Stomach (tissue), 9 donors: ENCODE data around the gene NLRX1. TPM values are rescaled to one million over a fixed set of nuclear protein-coding genes. Genes with fewer than 3 reads are reported as not detected.
"Not testable (repeated sequence)": the region's sequence is repeated elsewhere in the genome, so short reads cannot be mapped to it uniquely, and the experiment has no call there.

Experiments
- DNase-seq, 2 donors: peaks; one replicate each; pipeline versions ENCODE4 v3.0.0 to v3.0.0-alpha.2; 2013 to 2019
- H3K27ac ChIP-seq, 5 donors: fragments of 200-600 bp in 4 of 5; sonication (generic) in 4 of 5; one replicate each; pipeline ENCODE4 v1.5.1; 2013 to 2019; ENCODE audit warnings: mild to moderate bottlenecking in 1 of 5, moderate library complexity in 1 of 5
- H3K27me3 ChIP-seq, 3 donors: fragments of 200-600 bp; sonication (generic); one replicate each; pipeline ENCODE4 v1.5.1; 2017 to 2019; ENCODE audit warnings: mixed run types in 1 of 3
- H3K36me3 ChIP-seq, 4 donors: fragments of 200-600 bp; sonication (generic); 1 replicate in 3 of 4; 2 replicates in 1 of 4; pipeline ENCODE4 v1.5.1; 2016 to 2019
- H3K4me1 ChIP-seq, 4 donors: fragments of 200-600 bp; sonication (generic); one replicate each; pipeline ENCODE4 v1.5.1; 2016 to 2019
- H3K4me3 ChIP-seq, 4 donors: fragments of 200-600 bp; sonication (generic) in 3 of 4; one replicate each; pipeline ENCODE4 v1.5.1; 2016 to 2019; ENCODE audit warnings: mild to moderate bottlenecking in 1 of 4
- H3K9me3 ChIP-seq, 4 donors: fragments of 200-600 bp; sonication (generic); one replicate each; pipeline ENCODE4 v1.5.1; 2016 to 2019
- EP300 ChIP-seq: sonication (generic); formaldehyde crosslinking; IDR thresholded peaks from one replicate; pipeline ENCODE4 v1.6.1; 2017; ENCODE audit warnings: antibody characterized with exemption
- POLR2A ChIP-seq, 4 donors: fragments of 450-650 bp; IDR thresholded peaks; one replicate each; pipeline ENCODE4 v1.6.1; 2016; ENCODE audit warnings: antibody characterized with exemption in 4 of 4, control low read depth in 2 of 4, mild to moderate bottlenecking in 1 of 4, moderate library complexity in 1 of 4
- POLR2AphosphoS5 ChIP-seq, 3 donors: sonication (generic); formaldehyde crosslinking; IDR thresholded peaks; one replicate each; pipeline ENCODE4 v1.6.1; 2016; ENCODE audit warnings: antibody characterized with exemption in 3 of 3
- WGBS, 5 donors: extraction: QIAGEN DNeasy Blood & Tissue Kit in 3 of 5; methylation state at CpG; one replicate each; pipeline versions ENCODE4 v1.1.5 to v1.1.7; 2013 to 2018; 5-methylcytosine and 5-hydroxymethylcytosine counted together
- intact Hi-C: fragments of 100-400 bp; cut with DNase I; formaldehyde crosslinking; loops from one replicate; pipeline ENCODE4 v1.15.1; 2023; ENCODE audit warnings: low total_unique reads
- polyA plus RNA-seq, 3 donors: library from polyadenylated mRNA; stranded (reverse); fragments of 200-250 nt; gene quantifications; one replicate each; pipeline ENCODE4 v1.2.3, GENCODE V29; 2013
- total RNA-seq, 5 donors: library from RNA; depleted of rRNA; stranded (reverse); fragments of >200 nt; gene quantifications; one replicate each; pipeline versions ENCODE4 v1.1.0 to v1.2.3, GENCODE V29; 2014 to 2016
- TF ChIP-seq, protein P1 (sequence below), 7 experiments: fragments of 450-650 bp in 4 of 7; fragments of 200-600 bp in 3 of 7; sonication (generic) in 3 of 7; IDR thresholded peaks; one replicate each; pipeline ENCODE4 v1.5.1; 2016 to 2019; ENCODE audit warnings: antibody characterized with exemption in 7 of 7, control low read depth in 2 of 7, mild to moderate bottlenecking in 1 of 7
- donor health status: healthy with polysubstance abuse.
- donor health status: Bipolar disorder and iron deficiency.
- donor health status: healthy.

NLRX1 gene
- total and polyA plus RNA-seq, 8 donors, result 3.8 to 101 (median 12.1) TPM

DNA sequence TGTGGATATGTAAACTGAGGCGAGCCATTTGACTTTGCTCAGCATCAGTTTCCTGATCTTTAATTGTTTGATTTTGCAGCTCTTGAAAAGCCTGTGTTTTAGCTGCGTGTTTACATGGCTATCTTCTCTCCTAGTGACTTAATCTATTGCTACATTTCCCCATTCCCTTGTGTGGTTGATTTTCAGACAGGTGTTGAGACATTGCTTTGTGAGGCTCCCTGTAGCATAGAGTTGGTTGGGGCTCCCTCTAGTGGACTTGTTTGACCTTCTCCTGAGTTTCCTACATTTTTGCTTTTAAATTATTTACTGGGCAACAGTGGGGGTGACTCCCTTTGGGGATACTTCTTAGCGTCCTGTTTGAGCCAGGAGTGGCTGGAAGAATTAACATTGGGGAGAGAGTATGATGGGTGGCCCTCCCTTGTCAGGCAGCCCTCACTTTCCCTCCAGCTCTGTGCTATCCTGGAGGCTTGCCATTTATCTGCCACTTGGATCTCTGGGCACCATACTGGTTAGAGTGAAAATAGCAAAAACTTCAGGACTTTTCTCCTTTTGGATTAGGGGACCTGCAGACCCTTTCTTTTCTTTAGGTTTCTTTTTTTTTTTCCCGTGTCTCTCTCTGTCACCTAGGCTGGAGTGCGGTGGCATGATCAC is 28.4 kb downstream of the NLRX1 start:
- Histone ChIP-seq H3K27ac (peak overlapping the region in 3 of 5 donors; percentile 16 to 58 (median 36)), H3K4me1 (peaks cover 0 to 25% (median 9%) of the 10 kb centered on the region in 4 donors), H3K36me3 (no peaks in the 10 kb centered on the region), H3K4me3 (no peak overlapping the region), H3K9me3 (no peaks in the 10 kb centered on the region), H3K27me3 (no peaks in the 10 kb centered on the region)
- intact Hi-C loops, result no loop called here
- TF ChIP-seq, protein P1, sequence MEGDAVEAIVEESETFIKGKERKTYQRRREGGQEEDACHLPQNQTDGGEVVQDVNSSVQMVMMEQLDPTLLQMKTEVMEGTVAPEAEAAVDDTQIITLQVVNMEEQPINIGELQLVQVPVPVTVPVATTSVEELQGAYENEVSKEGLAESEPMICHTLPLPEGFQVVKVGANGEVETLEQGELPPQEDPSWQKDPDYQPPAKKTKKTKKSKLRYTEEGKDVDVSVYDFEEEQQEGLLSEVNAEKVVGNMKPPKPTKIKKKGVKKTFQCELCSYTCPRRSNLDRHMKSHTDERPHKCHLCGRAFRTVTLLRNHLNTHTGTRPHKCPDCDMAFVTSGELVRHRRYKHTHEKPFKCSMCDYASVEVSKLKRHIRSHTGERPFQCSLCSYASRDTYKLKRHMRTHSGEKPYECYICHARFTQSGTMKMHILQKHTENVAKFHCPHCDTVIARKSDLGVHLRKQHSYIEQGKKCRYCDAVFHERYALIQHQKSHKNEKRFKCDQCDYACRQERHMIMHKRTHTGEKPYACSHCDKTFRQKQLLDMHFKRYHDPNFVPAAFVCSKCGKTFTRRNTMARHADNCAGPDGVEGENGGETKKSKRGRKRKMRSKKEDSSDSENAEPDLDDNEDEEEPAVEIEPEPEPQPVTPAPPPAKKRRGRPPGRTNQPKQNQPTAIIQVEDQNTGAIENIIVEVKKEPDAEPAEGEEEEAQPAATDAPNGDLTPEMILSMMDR (IDR thresholded peaks at IDR 0.05), result peak in 5 of 7 experiments; percentile 55 to 91 (median 75)
- peak in 2 of 3 donors; percentile 13 to 80 for TF ChIP-seq POLR2AphosphoS5 (IDR thresholded peaks at IDR 0.05)
- TF ChIP-seq POLR2A (IDR thresholded peaks at IDR 0.05), result no peak
- DNase-seq, result peak; percentile 76 to 95
- WGBS, 5 donors, result 27 to 42% (median 38%) methylated on average over 5 of the region's 5 CpGs

- no peak for DNase-seq
- Histone ChIP-seq H3K4me3 (no peak overlapping the region), H3K27me3 (no peaks in the 10 kb centered on the region), H3K4me1 (peaks cover 0 to 21% (median 9%) of the 10 kb centered on the region in 4 donors), H3K27ac (no peak overlapping the region), H3K36me3 (no peaks in the 10 kb centered on the region), H3K9me3 (no peaks in the 10 kb centered on the region)
- TF ChIP-seq EP300 (no peak), POLR2A (IDR thresholded peaks at IDR 0.05) (no peak), POLR2AphosphoS5 (IDR thresholded peaks at IDR 0.05) (no peak)
- TF ChIP-seq, protein P1 (IDR thresholded peaks at IDR 0.05), result no peak
- intact Hi-C loops, result no loop called here
- 43 to 73% (median 52%) methylated on average over 6 of the region's 6 CpGs for WGBS, 5 donors
Observed at GRCh38 chr11:119198925-119199324, 30.4 kb downstream of the NLRX1 start.

DNA sequence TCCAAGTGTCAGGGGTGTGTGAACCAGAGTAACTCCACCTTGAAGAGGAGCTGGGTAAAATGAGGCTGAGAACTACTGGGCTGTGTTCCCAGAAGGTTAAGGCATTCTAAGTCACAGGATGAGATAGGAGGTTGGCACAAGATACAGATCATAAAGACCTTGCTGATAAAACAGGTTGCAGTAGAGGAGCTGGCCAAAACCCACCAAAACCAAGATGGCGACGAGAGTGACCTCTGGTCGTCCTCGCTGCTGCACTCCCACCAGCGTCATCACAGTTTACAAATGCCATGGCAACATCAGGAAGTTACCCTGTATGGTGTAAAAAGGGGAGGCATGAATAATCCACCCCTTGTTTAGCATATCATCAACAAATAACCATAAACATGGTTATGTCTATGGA is 32.7 kb downstream of the NLRX1 start:
- intact Hi-C loops, DNase-seq, H3K27me3 ChIP-seq, H3K36me3 ChIP-seq, H3K4me3 ChIP-seq, H3K27ac ChIP-seq, H3K9me3 ChIP-seq: not testable (repeated sequence)
- H3K4me1 ChIP-seq, result peaks cover 9 to 24% (median 19%) of the 10 kb centered on the region in 4 donors
- WGBS, 5 donors, result 70 to 88% (median 78%) methylated on average over 5 of the region's 5 CpGs

DNA sequence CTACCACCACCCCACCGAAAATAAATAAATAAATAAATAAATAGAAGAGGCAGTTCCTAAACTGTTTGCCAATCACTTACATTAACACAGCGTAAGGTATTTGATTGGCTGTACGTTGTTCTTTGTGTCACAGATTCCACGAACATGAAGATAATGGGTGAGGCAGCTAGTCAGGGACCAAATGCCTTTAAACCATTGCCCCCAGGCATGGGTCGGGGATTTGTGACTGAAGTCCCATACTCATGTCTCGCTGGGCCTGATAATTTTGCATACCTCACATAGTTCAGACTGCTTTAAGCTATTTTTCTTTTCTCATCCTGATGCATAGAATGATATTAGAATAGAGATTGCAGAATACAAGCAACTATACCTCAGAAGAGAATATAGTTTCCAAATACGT is 34.0 kb downstream of the NLRX1 start:
- no peak for DNase-seq
- WGBS, 5 donors, result 85 to 97% (median 91%) methylated on average over 7 of the region's 7 CpGs

More for the DNA sequence above, 34.0 kb downstream of the NLRX1 start:
- H3K4me3 ChIP-seq, result no peak overlapping the region
- intact Hi-C loops, result no loop called here
- H3K9me3 ChIP-seq, result no peaks in the 10 kb centered on the region
- no peaks in the 10 kb centered on the region for H3K36me3 ChIP-seq
- H3K27me3 ChIP-seq, result no peaks in the 10 kb centered on the region
- TF ChIP-seq, protein P1 (IDR thresholded peaks at IDR 0.05), result no peak
- no peak for TF ChIP-seq EP300
- TF ChIP-seq POLR2AphosphoS5 (IDR thresholded peaks at IDR 0.05), result no peak
- TF ChIP-seq POLR2A (IDR thresholded peaks at IDR 0.05), result no peak
- no peak overlapping the region for H3K27ac ChIP-seq
- H3K4me1 ChIP-seq, result peaks cover 12 to 21% (median 16%) of the 10 kb centered on the region in 4 donors
